Lower leg skin (tissue), 4 donors: ENCODE data around the gene GDF7. TPM values are rescaled to one million over a fixed set of nuclear protein-coding genes. Genes with fewer than 3 reads are reported as not detected.

ENCODE experiments used
- DNase-seq, 2 donors: peaks; one replicate each; pipeline ENCODE4 v3.0.0-alpha.2; 2019; ENCODE audit warnings: low spot score in 2 of 2
- H3K4me3 ChIP-seq: fragments of 200-600 bp; sonication (generic); 2 replicates; pipeline ENCODE4 v1.5.1; 2017; ENCODE audit warnings: mild to moderate bottlenecking, low read depth; ENCODE audit not compliant: poor library complexity, severe bottlenecking
- CTCF ChIP-seq, 3 donors: fragments of 450-650 bp; IDR thresholded peaks; one replicate each; pipeline ENCODE4 v1.5.1; 2016; ENCODE audit warnings: antibody characterized with exemption in 3 of 3, mild to moderate bottlenecking in 3 of 3, moderate library complexity in 2 of 3
- POLR2A ChIP-seq, 2 donors: fragments of 450-650 bp; IDR thresholded peaks; one replicate each; pipeline ENCODE4 v1.6.1; 2016 to 2017; ENCODE audit warnings: antibody characterized with exemption in 2 of 2, mild to moderate bottlenecking in 1 of 2, moderate library complexity in 1 of 2
- WGBS, 2 donors: methylation state at CpG; one replicate each; pipeline ENCODE4 v1.1.5; 2018; 5-methylcytosine and 5-hydroxymethylcytosine counted together
- intact Hi-C: fragments of 100-400 bp; cut with DNase I; formaldehyde crosslinking; loops from one replicate; pipeline ENCODE4 v1.15.0; 2023; ENCODE audit warnings: low total_unique reads
- total RNA-seq, 4 donors: library from RNA; depleted of rRNA; stranded (reverse); fragments of >200 nt; gene quantifications; one replicate each; pipeline ENCODE4 v1.1.0, GENCODE V29; 2016

Gene GDF7
- total RNA-seq, 4 donors from 2014 or later = 0.80 to 3.7 (median 2.4) TPM

DNA sequence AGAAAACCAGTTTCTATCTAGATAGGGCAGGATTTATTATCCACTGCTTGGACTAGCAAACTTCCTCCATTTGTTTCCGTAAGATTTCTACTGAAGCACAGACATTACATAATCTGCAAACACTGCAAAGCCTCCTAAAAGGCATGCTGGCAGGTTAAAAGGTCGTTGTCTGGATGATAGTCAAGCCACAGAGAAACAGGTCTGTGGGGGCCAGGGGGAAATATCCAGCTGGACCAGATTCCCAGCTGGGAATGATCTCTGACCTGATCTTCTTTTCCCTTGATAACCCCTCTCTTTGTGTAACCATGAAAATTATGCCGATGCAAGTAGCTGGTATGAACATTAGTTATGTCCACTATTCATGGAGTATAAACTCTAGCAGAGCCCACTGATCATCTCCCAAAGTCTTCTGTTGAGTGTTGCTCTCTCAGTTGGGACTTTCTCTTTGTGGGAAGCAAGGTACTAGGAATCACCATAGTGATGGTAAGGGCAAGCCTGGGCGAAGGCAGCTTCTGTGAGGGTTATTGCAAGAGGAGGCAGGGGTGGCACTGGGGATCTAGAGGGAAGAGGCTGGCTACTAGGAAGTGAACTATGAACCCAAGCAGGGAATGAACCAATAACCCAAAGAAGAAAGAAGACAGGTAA, 61.3 kb downstream of the GDF7 start:
- intact Hi-C loops = no loop called here
- no peak overlapping the region for H3K4me3 ChIP-seq
- no peak for TF ChIP-seq POLR2A (IDR thresholded peaks at IDR 0.05)
- no peak for TF ChIP-seq CTCF (IDR thresholded peaks at IDR 0.05)
- DNase-seq = no peak
- WGBS, 2 donors = 61 to 75% methylated on average over 4 of the region's 4 CpGs

Other genes with a start within 250 kb of the GDF7 start
- gene RHOB, start 220.1 kb upstream of the GDF7 start, total RNA-seq = 100 to 1,000 TPM; 569 to 894 (median 709) TPM
- 10 to 100 TPM; 30.4 to 44.6 (median 36.8) TPM for gene HS1BP3, start 16.0 kb upstream of the GDF7 start, total RNA-seq
- 10 to 100 TPM in 3 of 4 donors, 1 to 10 TPM in 1; 8.5 to 16.2 (median 11.6) TPM for gene LDAH, start 156.0 kb downstream of the GDF7 start, total RNA-seq